K562 (cell line): Measurements from ENCODE around the gene SCAPER. TPM values are rescaled to one million over a fixed set of nuclear protein-coding genes. Genes with fewer than 3 reads are reported as not detected.

Experiments
- CC2D1A ChIP-seq: fragments of 450-650 bp; IDR thresholded peaks from 2 replicates; pipeline ENCODE4 v1.6.1; 2017; ENCODE audit warnings: mild to moderate bottlenecking
- CREM ChIP-seq: IDR thresholded peaks from 2 replicates; pipeline ENCODE4 v1.6.1; 2014; ENCODE audit warnings: antibody characterized with exemption, low read depth
- FOXK2 ChIP-seq, 2 experiments: fragments of 450-650 bp; IDR thresholded peaks in 1 of 2; conservative IDR thresholded peaks in 1 of 2; 2 replicates each; pipeline ENCODE4 v1.6.1; 2016; ENCODE audit warnings: low read depth in 2 of 2, mild to moderate bottlenecking in 1 of 2
- GTF2F1 ChIP-seq: IDR thresholded peaks from 2 replicates; pipeline ENCODE4 v1.6.1; 2011; ENCODE audit warnings: low read depth, low read length, improper control_type of control experiment
- KHSRP ChIP-seq: fragments of 450-650 bp; IDR thresholded peaks from 2 replicates; pipeline ENCODE4 v1.6.1; 2017
- MCM3 ChIP-seq: fragments of 450-650 bp; IDR thresholded peaks from 2 replicates; pipeline ENCODE4 v1.6.1; 2016
- MGA ChIP-seq: fragments of 450-650 bp; IDR thresholded peaks from 2 replicates; pipeline ENCODE4 v1.6.1; 2016; ENCODE audit warnings: mild to moderate bottlenecking, moderate library complexity
- NONO ChIP-seq, 2 experiments: fragments of 200-400 bp in 1 of 2; fragments of 450-650 bp in 1 of 2; formaldehyde crosslinking in 1 of 2; IDR thresholded peaks; 2 replicates each; pipeline ENCODE4 v1.6.1; 2017; ENCODE audit warnings: low read depth in 2 of 2, mild to moderate bottlenecking in 2 of 2, moderate library complexity in 2 of 2, low read length in 1 of 2
- PKNOX1 ChIP-seq: fragments of 450-650 bp; IDR thresholded peaks from 2 replicates; pipeline ENCODE4 v1.6.1; 2016
- RAD21 ChIP-seq, 2 experiments: fragments of 250-450 bp in 1 of 2; fragments of 450-650 bp in 1 of 2; sonication (Bioruptor Pico) in 1 of 2; formaldehyde crosslinking in 1 of 2; IDR thresholded peaks in 1 of 2; conservative IDR thresholded peaks in 1 of 2; 2 replicates each; pipeline versions ENCODE4 v1.4.0 to v1.8.0; 2020 to 2022; ENCODE audit warnings: mild to moderate bottlenecking in 2 of 2, moderate library complexity in 1 of 2
- SMARCA5 ChIP-seq: fragments of 450-650 bp; IDR thresholded peaks from 2 replicates; pipeline ENCODE4 v1.6.1; 2016
- TOE1 ChIP-seq, 2 experiments: fragments of 450-650 bp in 1 of 2; sonication (generic) in 1 of 2; formaldehyde crosslinking in 1 of 2; IDR thresholded peaks; 2 replicates each; pipeline versions ENCODE4 v1.7.1 to v1.8.0; 2016 to 2022; ENCODE audit warnings: borderline replicate concordance in 2 of 2, mild to moderate bottlenecking in 2 of 2, antibody characterized with exemption in 1 of 2, inconsistent platforms in 1 of 2, low read depth in 1 of 2, missing genetic modification reagents in 1 of 2, moderate library complexity in 1 of 2
- ZFP91 ChIP-seq: sonication (generic); formaldehyde crosslinking; IDR thresholded peaks from 2 replicates; pipeline ENCODE4 v1.8.0; 2022; ENCODE audit warnings: mild to moderate bottlenecking, missing genetic modification reagents
- polyA plus RNA-seq, 8 experiments: library from polyadenylated mRNA; depleted of rRNA in 4 of 8; stranded (reverse) in 5 of 8; unstranded in 3 of 8; fragments of >200 nt; fragmentation: Nextera tagmentation in 2 of 8; fragmentation: Illumina TruSeq in 1 of 8; extraction: Ambion mirVana in 2 of 8; extraction: Trizol in 1 of 8; gene quantifications; 2 replicates each; pipeline versions ENCODE4 v1.2.1 to v1.2.3, GENCODE V29; 2011 to 2014; ENCODE audit warnings: inconsistent platforms in 1 of 8, missing spikeins in 1 of 8
- total RNA-seq, 7 experiments: library from RNA; depleted of rRNA in 6 of 7; stranded (reverse); fragments of >200 nt in 6 of 7; fragmentation: Illumina TruSeq in 2 of 7; extraction: Trizol in 2 of 7; gene quantifications; 2 replicates each; pipeline versions ENCODE4 v1.2.1 to v1.2.3, GENCODE V29; 2011 to 2021; ENCODE audit warnings: low replicate concordance in 1 of 7

Gene SCAPER
- total and polyA plus RNA-seq, 9 of the 15 experiments (the other 6 are each of a cell fraction or from before 2014, with no cell fraction given), result 1.3 to 5.7 (median 3.2) TPM

- no peak for TF ChIP-seq CC2D1A
- no peak for TF ChIP-seq MGA
- peak; percentile 76 to 81 for TF ChIP-seq NONO (IDR thresholded peaks at IDR 0.05; ENCODE audit: low read depth in 2 of 2, low read length in 1 of 2)
- no peak for TF ChIP-seq KHSRP
- peak; percentile 74 for TF ChIP-seq CREM
- TF ChIP-seq MCM3, result no peak
- TF ChIP-seq SMARCA5, result no peak
- TF ChIP-seq PKNOX1, result no peak
- TF ChIP-seq GTF2F1, result no peak
- no peak for TF ChIP-seq ZFP91 (CRISPR knock-in tag)
- no peak for TF ChIP-seq TOE1 (IDR thresholded peaks at IDR 0.05; ENCODE audit: borderline replicate concordance)
- TF ChIP-seq TOE1 (CRISPR knock-in tag; IDR thresholded peaks at IDR 0.05; ENCODE audit: borderline replicate concordance, low read depth), result no peak
- TF ChIP-seq FOXK2 (conservative IDR thresholded peaks at IDR 0.05 in 1 of 2, IDR thresholded peaks at IDR 0.05 in 1 of 2; ENCODE audit: low read depth in 2 of 2), result no peak
- no peak for TF ChIP-seq RAD21 (CRISPR knock-in tag; conservative IDR thresholded peaks at IDR 0.05 in 1 of 2, IDR thresholded peaks at IDR 0.05 in 1 of 2)
Observed at GRCh38 chr15:76931397-76932134, 26.4 kb upstream of the SCAPER start, which contains the start of gene RCN2 (continued).
